GM12873 (cell line): ENCODE measurements around the gene FRMPD2.

Experiments used
- CTCF ChIP-seq: IDR thresholded peaks from 2 replicates; pipeline ENCODE4 v1.5.1; 2012; ENCODE audit warnings: low read depth, mild to moderate bottlenecking, moderate library complexity, low read length, control low read depth; ENCODE audit not compliant: insufficient read depth; ENCODE audit errors: missing control alignments

Gene FRMPD2

DNA sequence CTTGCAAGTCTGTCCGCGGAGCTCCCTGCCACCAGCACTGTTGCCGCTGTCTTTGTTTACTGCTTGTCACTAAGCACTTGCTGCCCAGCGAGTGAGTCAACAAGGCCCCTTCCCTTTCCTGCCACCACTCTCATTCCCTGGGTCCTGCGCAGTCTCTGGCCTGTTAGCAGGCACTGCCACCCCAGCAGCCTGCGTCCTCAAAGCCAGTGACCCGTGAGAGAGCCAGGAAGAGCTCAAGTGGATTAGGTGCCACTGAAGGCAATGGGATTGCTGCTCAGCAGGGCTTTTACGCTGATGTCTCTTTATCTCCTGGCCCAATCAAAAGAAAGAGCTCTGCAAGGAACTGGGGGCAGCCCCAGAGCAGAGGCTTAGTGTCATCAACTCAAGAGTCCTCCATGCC lies at the start of gene FRMPD2:
Gene FRMPD2, minus strand, starts transcription at position 61 of the 400 bp plus-strand sequence. CDS start 129 bp downstream, outside the sequence.
- TF ChIP-seq CTCF = no peak

GRCh38 chr10:48322017-48322416 lies 47.5 kb upstream of the FRMPD2 start:
- no peak for TF ChIP-seq CTCF

DNA sequence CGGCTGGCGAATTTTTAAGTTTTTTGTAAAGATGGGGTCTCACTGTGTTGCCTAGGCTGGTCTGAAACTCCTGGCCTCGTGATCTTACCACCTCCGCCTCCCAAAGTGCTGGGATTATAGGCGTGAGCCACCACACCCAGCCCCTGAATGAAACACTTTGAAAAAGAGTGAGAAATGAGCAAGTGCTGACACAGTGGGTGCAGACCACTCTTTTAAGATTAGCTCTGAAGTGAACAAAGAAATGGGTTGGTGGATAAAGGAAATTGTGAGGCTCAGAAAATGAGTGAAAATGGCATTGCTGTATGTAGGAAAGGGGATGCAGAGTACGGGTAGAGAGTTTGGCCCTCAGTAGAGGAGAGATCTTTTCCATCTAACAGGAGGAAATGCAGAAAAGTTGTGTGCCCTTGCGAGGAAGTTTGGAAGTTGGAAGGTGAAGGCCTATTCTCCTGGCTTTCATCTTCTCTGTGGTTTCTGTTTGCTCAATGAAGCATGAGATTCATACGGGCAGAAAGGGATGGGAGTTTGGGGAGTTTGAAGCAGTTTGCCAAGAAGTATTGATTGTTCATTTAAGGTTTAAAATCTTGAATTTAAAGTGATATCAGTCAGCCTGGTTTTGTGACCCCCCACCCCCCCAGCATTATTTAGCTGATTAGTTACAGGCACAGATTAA lies 43.0 kb upstream of the FRMPD2 start:
- no peak for TF ChIP-seq CTCF

- no peak for TF ChIP-seq CTCF
Observed at GRCh38 chr10:48316236-48316635, 41.7 kb upstream of the FRMPD2 start.

- TF ChIP-seq CTCF = no peak
Observed at GRCh38 chr10:48314107-48314506, 39.6 kb upstream of the FRMPD2 start.

GRCh38 chr10:48309711-48310226 lies 35.3 kb upstream of the FRMPD2 start:
- peak; percentile 45 for TF ChIP-seq CTCF

DNA sequence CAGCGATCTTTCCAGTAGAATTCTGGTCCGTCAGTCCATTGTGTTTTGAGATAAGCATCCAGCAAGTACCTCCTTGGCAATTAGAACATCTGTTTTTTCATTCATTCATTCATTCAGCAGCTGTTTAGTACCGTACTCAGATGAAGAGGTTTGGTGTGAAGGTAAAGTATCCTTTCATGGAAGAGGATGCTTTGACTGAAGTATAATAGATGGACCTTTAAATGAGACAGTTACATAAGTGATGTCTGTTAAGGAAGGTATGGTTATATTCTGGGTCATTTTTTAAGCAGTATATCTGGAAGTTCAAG lies 33.2 kb upstream of the FRMPD2 start:
- no peak for TF ChIP-seq CTCF
